GM11168 (cell line): ENCODE results near the gene ARMC9.
"Not testable (repeated sequence)": the region's sequence is repeated elsewhere in the genome, so short reads cannot be mapped to it uniquely, and the experiment has no call there.

Experiments used
- in situ Hi-C: fragments of 300-500 bp; cut with MboI; formaldehyde crosslinking; loops from one replicate; pipeline ENCODE4 v1.12.0; 2022; ENCODE audit warnings: low sequenced_read_pairs; ENCODE audit not compliant: unreplicated experiment

ARMC9 gene

DNA sequence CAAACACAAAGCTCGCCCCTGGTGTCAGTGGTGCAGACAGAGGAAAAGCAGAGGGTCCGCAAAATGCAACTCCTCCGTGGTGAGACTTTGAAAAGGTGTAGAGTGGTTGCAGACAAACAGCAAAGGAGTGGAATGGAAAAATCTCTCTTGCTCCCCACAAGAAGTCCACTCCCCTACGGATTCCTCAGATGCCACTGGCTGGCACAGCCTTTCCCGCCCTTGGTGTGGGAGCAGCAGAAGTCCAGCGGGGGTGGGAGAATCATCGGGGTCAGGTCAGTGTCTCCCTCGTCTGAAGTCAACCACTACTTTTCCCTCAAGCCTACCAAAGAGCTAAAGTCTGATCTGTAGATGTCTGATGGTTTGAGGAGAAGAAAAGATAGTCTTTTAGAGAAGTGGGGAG, 174.8 kb downstream of the ARMC9 start:
- in situ Hi-C loops = no loop called here

DNA sequence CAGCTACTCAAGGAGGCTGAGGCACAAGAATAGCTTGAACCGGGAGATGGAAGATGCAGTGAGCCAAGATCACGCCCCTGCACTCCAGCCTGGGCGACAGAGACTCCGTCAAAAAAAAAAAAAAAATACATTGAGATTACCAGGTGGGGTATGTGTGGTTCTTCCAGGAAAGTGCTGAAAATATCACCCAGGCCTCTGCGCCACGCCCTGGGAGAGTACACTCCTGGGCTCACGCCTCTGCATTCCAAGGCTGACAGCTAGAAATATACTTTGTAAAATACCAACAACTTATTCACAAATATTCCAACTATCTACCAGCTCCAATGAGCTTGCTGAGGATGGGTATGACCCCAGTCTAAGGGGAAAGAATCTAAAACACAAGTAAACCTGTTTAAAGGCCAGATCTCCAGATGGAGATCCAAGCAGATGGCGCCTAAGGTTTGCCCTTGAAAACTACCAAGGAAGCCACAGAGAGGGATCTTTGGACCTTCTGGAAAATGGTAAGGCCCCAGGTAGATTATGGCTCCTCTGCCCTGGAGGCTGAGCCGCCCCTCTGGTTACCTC, 175.4 kb downstream of the ARMC9 start:
- in situ Hi-C loops = no loop called here

DNA sequence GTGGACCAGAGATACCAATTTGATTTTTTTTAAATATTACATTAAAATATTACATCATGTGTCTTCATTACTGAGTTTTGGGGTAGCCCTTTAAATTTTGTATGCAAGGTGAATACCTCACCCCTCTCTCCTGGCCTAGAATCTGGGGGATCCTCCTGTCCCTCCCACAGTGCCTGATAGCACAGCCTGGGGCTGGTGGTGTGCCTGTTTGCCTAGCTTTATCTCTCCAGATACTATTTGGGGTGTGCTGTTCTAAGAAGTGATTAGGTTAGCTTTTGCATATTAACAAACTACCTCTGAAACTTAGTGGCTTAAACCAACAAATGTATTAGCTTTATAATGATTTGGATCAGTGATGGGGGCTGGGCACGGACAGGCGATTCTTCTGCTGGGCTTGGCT, 176.3 kb downstream of the ARMC9 start:
- in situ Hi-C loops = no loop called here

DNA sequence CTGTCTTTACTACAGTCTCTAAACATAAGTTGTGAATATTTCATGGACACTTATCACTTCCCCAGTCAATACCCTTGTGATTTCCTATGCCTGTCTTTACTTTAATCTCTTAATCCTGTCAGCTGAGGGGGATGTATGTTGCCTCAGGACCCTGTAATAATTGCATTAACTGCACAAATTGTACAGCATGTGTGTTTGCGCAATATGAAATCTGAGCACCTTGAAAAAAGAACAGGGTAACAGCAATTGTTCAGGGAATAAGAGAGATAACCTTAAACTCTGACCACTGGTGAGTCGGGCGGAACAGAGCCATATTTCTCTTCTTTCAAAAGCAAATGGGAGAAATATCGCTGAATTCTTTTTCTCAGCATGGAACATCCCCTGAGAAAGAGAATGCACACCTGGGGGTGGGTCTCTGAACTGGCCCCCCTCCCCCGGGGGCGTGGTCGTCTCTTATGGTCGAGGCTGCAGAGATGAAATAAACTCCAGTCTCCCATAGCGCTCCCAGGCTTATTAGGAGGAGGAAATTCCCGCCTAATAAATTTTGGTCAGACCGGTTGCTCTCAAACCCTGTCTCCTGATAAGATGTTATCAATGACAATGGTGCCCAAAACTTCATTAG, 177.7 kb downstream of the ARMC9 start:
- in situ Hi-C loops = not testable (repeated sequence)

DNA sequence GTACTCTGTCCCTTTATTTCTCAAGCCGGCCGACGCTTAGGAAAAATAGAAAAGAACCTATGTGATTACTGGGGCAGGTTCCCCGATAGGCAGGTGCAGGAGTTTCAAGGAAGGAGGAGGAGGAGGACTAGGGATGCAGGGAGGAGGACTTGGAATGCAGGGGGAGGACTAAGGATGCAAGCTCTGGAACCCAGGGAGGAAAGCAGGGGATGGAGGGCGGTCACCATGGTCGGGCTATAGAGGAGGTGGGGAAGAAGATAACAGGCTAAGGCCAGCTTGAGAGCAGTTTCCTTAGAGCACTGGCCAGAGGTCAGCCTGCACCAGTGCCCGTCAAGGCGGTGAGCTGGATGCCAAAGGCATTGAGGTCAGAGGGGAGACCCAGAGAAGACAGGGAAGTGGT, 178.4 kb downstream of the ARMC9 start:
- in situ Hi-C loops = no loop called here

DNA sequence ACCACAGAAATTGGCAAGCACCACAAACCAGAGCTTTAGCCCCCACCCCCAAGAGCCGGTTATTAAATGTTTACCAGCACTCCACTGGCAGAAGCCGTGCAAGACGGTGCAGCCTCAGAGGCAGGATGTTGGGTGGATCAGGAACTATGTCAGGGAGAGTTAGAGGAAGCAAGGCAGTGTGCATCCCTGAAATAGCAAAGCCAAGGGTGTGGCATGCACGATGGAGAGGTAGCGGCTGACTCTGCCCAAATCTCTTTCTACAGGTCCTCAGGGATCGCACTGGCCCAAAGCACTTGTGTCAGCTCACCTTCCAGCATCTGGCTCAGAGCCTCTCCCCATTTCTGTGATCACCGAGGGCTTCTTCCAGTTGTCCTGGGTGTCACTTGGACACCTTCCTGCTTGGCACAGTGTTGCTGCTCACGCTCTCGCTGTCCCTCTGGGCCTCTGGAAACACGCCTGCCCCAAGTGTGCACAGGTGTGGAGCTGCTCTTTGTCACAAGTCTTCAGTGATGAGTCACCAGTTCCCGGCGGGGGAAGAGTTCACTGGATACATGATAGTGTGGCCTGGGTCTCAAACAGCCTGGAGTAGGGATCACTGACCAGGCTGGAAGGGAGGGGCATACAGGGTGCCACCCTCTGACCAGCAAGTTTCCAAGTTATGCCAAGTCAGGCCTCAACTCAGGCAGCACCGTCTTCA, 179.7 kb downstream of the ARMC9 start:
- in situ Hi-C loops = no loop called here

DNA sequence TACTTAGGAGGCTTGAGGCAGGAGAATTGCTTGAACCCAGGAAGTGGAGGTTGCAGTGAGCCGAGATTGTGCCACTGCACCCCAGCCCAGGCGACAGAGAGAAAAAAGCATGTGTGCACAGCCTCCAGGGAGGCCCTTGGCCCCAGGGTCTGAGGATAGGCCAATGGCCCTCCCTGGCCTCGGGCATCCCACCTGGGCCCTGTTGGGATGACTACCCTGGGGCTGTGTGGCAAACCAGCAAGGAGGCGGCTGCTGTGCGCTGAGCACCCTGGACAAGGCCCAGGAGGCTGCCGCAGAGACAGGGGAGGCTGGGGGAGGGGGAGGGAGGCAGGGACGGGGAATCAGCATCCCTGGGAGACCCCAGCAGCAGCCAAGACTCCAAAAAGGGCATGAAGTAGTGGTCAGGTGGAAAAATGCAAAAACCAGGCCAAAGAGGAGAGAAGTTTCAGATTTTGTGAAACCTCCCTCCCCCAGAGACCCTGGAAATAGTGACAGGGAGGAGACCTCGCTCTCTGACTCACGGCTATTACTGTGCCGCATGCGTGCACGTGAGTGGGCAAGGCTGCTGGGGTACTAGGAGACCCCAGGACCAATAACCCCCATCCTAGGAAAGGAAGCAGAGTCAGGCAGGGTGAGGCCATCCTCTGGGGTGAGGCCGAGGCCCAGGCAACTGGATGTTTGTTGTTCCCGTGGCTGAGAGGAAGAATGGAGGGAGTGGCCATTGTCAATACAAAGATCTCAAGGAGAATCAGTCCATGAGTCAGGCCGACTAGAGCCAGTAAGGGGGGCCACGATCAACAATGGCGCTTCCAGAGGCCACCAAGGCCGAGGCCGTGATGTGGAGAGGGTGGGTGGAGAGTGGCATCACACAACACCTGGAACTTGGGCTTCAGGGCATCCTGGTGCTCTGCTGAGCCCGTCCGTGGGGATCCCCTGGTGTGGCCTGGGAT, 181.1 kb downstream of the ARMC9 start:
- in situ Hi-C loops = no loop called here

DNA sequence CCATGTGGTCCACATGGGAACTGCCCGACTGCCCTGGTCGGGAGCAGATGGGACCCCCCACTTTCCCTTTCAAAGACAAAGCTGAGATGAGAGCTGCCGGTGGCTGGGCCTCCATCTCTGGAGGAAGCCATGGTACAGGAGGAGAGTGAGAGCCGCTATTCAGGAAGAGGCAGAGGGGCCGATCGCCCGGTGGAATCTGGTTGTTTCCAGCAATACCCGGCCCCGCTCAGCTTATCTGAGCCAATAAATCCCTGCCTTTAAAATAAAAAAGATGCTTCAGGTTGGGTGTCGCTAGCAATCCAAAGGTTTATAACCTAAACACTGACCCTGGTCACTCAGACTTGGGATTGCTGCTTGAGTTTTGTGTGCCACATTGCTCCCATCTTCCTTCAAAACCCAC, 181.9 kb downstream of the ARMC9 start:
- in situ Hi-C loops = no loop called here

DNA sequence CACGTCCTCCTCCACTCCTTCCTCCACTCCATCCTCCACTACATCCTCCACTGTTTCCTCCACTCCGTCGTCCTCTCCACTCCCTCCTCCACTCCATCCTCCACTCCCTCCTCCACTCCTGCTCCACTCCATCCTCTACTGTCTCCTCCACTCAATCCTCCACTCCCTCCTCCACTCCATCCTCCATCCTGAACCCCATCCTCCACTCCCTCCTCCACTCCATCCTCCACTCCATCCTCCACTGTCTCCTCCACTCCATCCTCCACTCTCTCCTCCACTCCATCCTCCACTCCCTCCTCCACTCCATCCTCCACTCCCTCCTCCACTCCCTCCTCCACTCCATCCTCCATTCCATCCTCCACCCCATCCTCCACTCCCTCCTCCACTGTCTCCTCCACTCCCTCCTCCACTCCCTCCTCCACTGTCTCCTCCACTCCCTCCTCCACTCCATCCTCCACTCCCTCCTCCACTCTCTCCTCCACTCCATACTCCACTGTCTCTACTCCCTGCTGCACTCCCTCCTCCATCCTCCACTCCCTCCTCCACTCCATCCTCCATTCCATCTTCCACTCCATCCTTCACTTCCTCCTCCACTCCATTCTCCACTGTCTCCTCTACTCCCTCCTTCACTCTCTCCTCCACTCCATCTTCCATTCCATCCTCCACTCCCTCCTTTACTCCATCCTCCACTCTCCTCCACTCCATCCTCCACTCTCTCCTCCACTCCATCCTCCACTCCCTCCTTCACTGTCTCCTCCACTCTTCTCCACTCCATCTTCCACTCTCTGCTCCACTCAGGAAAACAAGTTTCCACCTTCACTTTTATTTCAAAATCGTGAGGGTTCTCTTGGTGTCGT, 182.8 kb downstream of the ARMC9 start:
- in situ Hi-C loops = no loop called here

DNA sequence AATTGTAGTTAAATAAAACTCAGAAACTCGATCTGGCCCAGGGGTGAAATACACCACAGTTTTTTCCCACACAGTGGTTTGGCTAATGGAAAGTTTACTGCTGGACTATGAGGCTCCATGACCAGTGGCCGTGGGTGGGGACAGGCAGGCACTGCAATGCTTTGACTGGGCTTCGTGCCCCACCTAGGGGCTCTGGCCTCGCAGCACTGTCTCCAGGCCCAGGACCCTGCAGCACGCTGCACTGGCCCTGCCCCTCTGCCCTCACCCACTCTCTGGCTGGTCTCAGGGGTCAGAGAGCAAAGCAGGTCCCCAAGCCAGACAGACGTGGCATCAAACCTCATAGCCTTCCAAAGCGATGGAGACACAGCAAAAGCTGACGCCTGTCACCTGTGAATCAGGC, 183.7 kb downstream of the ARMC9 start:
- in situ Hi-C loops = no loop called here

DNA sequence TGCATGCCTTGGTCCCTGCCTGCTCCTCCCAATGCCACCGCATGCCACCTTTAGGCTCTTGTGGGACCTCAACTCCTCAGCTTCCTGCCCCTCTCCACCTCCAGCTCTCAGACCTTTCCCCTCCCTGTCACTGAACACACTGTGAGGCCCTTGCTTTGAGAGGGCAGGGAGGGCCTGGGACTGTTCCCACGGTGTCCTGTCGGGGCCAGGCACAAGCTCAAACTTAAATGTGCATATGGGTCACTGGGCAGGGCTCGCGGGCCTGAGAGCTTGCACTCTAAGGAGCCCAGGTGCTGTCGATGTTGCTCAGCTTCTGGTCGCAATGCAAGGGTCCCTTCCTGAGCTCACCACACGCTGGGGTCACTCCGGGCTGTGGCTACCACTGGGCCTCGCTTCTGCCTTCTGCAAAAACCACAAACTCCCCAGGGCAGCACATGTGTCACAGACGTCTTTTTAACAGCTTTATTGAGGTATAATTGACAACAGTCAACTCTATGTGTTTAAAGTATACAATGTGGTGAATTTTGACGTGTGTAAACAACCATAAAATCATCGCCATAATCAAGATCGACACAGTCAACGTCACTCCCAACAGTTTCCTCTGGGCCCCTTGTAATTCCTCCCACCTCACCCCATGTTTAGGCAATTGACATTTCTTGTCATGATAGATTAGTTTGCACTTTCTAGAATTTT, 185.1 kb downstream of the ARMC9 start:
- in situ Hi-C loops = no loop called here

DNA sequence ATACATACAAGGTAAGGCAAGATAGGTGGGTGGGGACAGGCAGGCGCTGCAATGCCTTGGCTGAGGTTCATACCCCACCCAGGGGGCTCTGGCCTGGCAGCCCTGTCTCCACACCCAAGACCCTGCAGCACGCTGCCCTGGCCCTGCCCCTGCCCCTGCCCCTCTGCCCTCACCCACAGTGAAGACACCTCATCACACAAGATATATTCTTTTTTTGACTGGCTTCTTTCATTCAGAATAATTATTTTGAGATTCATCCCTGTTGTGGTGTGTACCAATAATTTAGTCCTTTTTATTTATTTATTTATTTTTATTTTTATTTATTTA, 185.6 kb downstream of the ARMC9 start:
- in situ Hi-C loops = no loop called here

DNA sequence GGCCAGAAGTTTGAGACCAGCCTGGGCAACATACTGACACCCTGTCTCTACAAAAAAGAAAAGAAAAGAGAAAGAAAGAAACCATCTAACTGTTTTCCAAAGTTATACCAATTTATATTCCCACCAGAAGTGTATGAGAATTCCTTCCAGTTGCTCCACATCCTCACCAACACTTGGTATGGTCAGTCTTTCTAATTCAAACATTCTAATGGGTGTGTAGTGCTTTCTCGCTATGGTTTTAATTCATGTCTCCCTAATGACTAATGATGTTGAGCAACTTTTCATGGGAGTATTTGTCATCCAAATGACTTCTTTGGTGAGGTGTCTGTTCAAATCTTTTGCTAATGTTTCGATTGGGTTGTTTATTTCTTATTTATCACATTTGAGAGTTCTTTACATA, 186.5 kb downstream of the ARMC9 start:
- in situ Hi-C loops = loop anchor here (5.0 kb wide), 1 partner anchor 68 kb away; no protein-coding TSS in a partner anchor

DNA sequence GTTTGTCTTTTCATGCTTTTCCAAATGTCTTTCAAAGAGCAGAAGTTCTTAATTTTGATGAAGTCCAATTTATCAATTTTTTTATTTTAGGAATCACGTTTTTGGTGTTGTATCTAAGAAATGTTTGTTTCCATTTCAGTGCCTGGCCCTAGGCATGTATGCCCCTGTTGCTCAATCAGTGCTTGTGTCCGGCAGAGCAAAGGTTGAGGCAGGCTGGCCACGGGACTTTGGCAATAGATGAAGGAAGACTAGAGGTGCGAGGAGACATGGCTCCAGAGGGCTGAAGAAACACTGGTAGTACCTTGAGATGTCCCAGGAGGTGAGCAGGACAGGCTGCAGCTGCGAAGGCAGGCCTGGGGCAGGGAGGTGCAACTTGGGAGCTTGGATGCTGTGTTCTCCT, 187.0 kb downstream of the ARMC9 start:
- in situ Hi-C loops = loop anchor here (5.0 kb wide), 1 partner anchor 68 kb away; no protein-coding TSS in a partner anchor

DNA sequence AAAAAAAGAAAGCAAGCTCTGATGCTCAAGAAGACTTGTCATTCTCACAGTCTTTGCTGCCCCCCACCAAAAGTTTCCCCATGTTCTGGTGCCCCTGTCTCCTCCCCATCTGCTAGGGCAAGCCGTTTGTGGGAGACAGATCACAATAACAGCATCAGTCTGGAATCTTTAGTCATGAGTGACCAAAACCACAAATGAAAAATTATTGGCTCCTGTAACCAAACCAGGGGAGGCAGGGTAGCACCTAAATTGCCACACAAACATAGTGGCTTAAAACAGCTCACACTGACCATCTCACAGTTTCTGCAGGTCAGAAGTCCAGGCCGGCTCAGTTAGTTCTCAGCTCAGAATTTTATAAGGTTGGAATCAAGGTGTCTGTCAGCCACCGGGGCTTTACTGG, 188.0 kb downstream of the ARMC9 start:
- in situ Hi-C loops = loop anchor here (5.0 kb wide), 1 partner anchor 69 kb away; no protein-coding TSS in a partner anchor

DNA sequence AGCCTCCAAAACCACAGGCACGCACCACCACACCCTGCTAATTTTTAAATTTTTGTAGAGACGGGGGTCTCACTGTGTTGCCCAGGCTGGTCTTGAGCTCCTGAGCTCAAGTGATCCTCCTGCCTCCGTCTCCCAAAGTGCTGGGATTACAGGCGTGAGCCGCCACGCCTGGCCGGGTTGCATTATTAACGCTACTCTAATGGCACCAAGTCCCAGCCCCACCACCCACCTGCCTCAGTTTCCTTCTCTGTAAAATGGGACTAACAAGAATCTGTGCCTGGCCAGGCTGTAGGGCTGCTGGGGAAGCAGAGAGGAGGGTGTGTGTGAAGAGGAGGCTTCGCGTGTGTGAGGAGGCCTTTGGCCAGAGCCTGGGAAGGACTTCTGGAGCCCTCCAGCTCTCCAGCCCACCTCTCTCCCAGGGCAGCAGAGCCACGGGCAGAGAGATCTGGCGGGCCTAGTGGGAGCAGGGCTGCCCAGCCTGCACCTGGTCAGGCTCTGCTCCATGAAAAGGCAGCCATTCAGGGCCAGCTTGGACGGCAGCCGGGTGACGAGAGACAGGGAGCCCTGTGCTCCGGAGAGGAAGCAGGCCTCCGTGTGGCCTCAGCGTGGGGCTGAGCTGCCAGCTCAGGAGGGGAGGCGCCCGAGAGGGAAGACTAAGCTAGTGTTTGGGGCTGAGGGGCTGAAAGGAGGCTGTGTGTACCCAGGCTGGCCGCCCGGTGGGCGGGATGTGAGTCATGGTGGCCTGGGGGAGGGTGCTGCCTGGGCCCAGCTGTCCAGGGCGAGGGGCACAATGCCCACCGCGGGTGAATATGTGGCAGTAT, 189.7 kb downstream of the ARMC9 start:
- in situ Hi-C loops = loop anchor here (5.0 kb wide), 1 partner anchor 71 kb away; no protein-coding TSS in a partner anchor

DNA sequence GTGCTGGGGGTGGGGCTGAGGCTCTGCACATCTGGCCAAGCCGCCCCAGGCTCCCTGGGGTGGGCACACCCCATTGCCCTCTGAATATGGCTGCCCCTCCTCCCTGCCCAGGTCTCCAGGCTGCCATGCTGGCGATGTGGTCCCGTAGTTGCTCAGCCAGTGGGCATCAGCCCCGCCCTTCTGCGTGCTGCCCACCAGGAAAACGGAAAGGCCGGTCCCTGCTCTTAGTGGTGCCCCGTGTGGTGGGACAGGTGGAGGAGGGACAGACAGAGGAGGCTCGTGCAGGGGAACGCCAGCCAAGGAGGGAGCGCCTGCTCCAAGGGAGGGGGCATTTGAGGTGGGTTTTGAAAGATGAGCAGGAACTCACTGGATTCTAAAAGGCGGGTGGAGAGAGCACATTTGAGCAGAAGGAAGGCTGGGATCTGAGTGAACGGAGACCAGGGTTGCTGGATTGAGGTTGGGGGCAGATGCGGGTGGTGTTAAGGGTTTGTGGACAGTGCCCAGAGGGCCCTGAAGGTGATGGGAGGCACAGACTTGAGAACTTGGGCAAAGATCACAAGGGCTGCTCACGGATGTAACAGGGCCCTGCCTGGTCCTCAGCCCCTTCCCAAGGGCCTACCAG, 190.4 kb downstream of the ARMC9 start:
- in situ Hi-C loops = loop anchor here (5.0 kb wide), 1 partner anchor 72 kb away; no protein-coding TSS in a partner anchor

DNA sequence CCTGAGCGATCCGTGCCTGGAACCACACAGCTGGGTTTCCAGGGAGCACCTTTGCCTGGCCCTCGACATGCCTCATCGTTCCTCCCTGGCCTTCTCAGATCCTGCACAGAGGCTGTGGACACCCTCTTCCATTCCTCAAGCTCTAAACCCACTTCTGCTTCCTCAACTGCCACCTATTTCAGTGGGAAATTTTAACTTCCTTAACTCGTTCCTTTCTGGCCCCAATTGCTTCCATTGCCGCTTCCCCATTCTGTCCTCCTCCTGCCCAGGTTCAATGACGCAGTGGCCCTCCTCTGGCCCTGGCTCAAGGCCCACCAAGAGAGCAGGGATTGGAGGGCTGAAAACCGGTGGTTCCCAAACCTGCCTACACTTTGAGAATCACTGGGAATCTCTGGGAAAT, 192.2 kb downstream of the ARMC9 start:
- in situ Hi-C loops = no loop called here
